ENCODE data around the gene C2CD4D. TPM values are rescaled to one million over a fixed set of nuclear protein-coding genes. Genes with fewer than 3 reads are reported as not detected.

Gene C2CD4D
- 0.12 TPM in 1 of 2 replicates, not detected in the other for total RNA-seq (ENCODE audit: low replicate concordance)

DNA sequence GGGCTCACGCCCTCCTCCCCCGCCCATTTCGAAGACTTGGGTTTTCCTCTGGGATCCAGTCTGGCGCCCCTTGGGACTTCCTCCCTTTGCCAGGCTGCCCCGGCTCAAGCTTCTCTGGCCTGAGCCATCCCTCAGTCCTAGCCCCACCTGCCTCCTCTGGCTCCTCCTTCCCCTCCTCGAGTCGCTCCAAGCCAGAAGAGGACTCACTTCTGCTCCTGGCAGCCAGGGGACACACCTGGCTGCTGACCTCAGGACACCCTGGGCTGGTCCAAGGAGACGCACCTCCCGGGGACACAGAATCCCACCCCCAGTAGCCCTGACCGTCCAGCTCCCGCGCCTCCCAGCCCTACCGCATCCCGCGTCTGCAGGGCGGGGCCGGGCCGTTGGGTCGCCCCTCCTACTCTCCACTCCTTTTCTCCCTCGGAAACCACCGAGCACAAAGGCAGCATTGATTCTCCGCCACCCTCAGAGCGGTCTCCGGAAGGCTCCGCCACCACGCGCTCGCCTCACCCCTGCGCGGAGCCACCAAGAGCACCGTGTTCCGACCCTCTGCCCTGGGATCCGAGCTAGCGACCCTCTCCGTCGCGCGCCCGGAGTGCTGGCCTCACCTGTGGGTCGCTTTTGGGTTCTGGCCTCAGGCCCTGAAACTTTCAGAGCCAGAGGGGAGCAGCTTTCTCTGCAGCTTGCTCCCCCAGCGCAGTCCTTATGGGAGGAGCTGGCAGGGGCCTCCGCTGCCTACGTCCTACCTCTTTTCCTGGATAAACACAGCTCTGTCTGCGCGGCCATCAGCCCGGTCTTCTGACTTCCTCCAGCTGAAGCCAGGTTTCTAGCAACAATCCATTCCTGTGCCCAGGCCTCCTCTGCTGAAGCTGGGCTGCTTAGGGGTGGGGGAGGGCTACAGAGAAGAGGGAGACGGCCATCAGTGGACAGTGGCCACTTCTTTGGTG is at the start of gene C2CD4D:
TSS of gene C2CD4D (minus strand) at position 364 of the 947 bp plus-strand sequence. CDS start 831 bp downstream, outside the sequence.
- H2AFZ ChIP-seq (replicated peaks): peak within 1 kb of the TSS; percentile 84
- H3K79me2 ChIP-seq (ENCODE audit: low read depth): no peaks in the 10 kb centered on the region
- no peaks in the 10 kb centered on the region for H4K20me1 ChIP-seq (ENCODE audit: low read depth)
- no peaks in the 10 kb centered on the region for H3K9me3 ChIP-seq (ENCODE audit: low read depth)
- Mint-ChIP-seq H3K4me1 (peaks cover 23% of the 10 kb centered on the region), H3K27ac (no peak within 1 kb of the TSS), H3K27me3 (ENCODE audit: insufficient read depth, low read depth) (peaks cover 48% of the 10 kb centered on the region), H3K9me3 (peaks cover 6% of the 10 kb centered on the region), H3K4me3 (peak within 1 kb of the TSS; percentile 81), H3K36me3 (no peaks in the 10 kb centered on the region)
- peak within 1 kb of the TSS; percentile 65 for H3K4me2 ChIP-seq
- H3K27ac ChIP-seq: no peak within 1 kb of the TSS
- peaks cover 55% of the 10 kb centered on the region for H3K27me3 ChIP-seq
- H3K9ac ChIP-seq: no peak within 1 kb of the TSS
- DNase-seq (ENCODE audit: low spot score): peak; percentile 81
- peaks cover 7% of the 10 kb centered on the region for H3K4me1 ChIP-seq
- H3K36me3 ChIP-seq: no peaks in the 10 kb centered on the region
- H3K4me3 ChIP-seq: peak within 1 kb of the TSS; percentile 49
- no peak for TF ChIP-seq EZH2phosphoT487 (IDR thresholded peaks at IDR 0.05)
- TF ChIP-seq, protein P1, sequence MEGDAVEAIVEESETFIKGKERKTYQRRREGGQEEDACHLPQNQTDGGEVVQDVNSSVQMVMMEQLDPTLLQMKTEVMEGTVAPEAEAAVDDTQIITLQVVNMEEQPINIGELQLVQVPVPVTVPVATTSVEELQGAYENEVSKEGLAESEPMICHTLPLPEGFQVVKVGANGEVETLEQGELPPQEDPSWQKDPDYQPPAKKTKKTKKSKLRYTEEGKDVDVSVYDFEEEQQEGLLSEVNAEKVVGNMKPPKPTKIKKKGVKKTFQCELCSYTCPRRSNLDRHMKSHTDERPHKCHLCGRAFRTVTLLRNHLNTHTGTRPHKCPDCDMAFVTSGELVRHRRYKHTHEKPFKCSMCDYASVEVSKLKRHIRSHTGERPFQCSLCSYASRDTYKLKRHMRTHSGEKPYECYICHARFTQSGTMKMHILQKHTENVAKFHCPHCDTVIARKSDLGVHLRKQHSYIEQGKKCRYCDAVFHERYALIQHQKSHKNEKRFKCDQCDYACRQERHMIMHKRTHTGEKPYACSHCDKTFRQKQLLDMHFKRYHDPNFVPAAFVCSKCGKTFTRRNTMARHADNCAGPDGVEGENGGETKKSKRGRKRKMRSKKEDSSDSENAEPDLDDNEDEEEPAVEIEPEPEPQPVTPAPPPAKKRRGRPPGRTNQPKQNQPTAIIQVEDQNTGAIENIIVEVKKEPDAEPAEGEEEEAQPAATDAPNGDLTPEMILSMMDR (IDR thresholded peaks at IDR 0.05): no peak
- no peak for TF ChIP-seq EZH2 (IDR thresholded peaks at IDR 0.05)
- H3F3A ChIP-seq (ENCODE audit: low read depth): peaks cover 18% of the 10 kb centered on the region

DNA sequence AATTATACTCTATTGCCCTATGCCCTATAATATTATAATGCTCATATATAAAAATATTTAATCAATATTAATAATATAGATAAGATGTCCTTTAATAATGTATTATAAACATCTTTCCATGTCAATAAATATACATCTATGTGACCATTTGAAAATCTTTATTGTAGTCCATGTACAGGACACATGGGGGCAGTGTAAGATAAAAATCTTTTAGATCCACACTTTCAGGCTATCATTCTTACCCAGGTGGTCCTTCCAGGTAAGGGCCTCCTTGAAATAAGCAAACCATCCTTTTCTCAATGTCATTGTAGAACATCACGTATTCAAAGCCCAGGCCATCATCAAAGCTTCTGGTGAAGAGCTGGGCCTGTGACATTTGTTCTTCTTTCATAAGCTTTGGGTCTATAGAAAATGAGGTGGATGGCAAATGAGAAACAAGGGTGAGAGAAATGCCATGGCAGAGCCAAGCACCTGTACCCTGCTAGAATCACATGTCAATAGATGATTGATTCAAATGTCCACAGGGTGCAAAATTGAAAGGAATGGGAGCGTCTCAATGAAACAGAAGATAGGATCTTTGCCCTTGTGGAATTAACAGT is 49.5 kb upstream of the C2CD4D start:
- peaks cover 2% of the 10 kb centered on the region for H3K27me3 Mint-ChIP-seq (ENCODE audit: insufficient read depth, low read depth)
- no peaks in the 10 kb centered on the region for H3K27me3 ChIP-seq
- H3K9me3 Mint-ChIP-seq: no peaks in the 10 kb centered on the region
- H3K4me1 ChIP-seq: no peaks in the 10 kb centered on the region
- TF ChIP-seq, protein P1 (IDR thresholded peaks at IDR 0.05): peak; percentile 57
- TF ChIP-seq EZH2 (IDR thresholded peaks at IDR 0.05): no peak
- H3K36me3 Mint-ChIP-seq: peaks cover 3% of the 10 kb centered on the region
- no peak overlapping the region for H3K4me3 Mint-ChIP-seq
- no peak overlapping the region for H2AFZ ChIP-seq (replicated peaks)
- no peak overlapping the region for H3K4me2 ChIP-seq
- no peaks in the 10 kb centered on the region for H3K4me1 Mint-ChIP-seq
- H3K27ac Mint-ChIP-seq: no peak overlapping the region
- no peak overlapping the region for H3K4me3 ChIP-seq
- no peak overlapping the region for H3K9ac ChIP-seq
- no peaks in the 10 kb centered on the region for H3K9me3 ChIP-seq (ENCODE audit: low read depth)
- no peaks in the 10 kb centered on the region for H4K20me1 ChIP-seq (ENCODE audit: low read depth)
- H3K79me2 ChIP-seq (ENCODE audit: low read depth): no peaks in the 10 kb centered on the region
- H3F3A ChIP-seq (ENCODE audit: low read depth): no peaks in the 10 kb centered on the region
- peak; percentile 7 for DNase-seq (ENCODE audit: low spot score)
- H3K27ac ChIP-seq: no peak overlapping the region
- H3K36me3 ChIP-seq: no peaks in the 10 kb centered on the region

DNA sequence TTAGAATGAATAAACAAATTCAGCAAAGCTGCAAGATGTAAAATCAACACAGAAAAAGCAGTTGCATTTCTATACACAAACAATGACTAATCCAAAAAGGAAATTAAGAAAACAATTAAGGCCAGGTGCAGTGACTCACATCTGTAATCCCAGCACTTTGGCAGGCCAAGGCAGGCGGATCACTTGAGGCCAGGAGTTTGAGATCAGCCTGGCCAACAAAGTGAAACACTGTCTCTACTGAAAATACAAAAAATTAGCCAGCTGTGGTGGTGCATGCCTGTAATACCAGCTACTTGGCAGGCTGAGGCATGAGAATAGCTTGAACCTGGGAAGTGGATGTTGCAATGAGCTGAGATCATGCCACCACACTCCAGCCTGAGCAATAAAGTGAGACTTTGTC is 47.4 kb upstream of the C2CD4D start:
- Histone ChIP-seq H3K27me3 (no peaks in the 10 kb centered on the region), H3K36me3 (no peaks in the 10 kb centered on the region), H3K79me2 (ENCODE audit: low read depth) (no peaks in the 10 kb centered on the region), H3K4me3 (no peak overlapping the region), H3K9ac (no peak overlapping the region), H3K9me3 (ENCODE audit: low read depth) (no peaks in the 10 kb centered on the region), H3K4me2 (no peak overlapping the region), H3K27ac (no peak overlapping the region), H2AFZ (replicated peaks) (no peak overlapping the region), H3F3A (ENCODE audit: low read depth) (no peaks in the 10 kb centered on the region), H4K20me1 (ENCODE audit: low read depth) (no peaks in the 10 kb centered on the region), H3K4me1 (no peaks in the 10 kb centered on the region)
- DNase-seq (ENCODE audit: low spot score): no peak
- no peak overlapping the region for H3K27ac Mint-ChIP-seq
- H3K4me1 Mint-ChIP-seq: no peaks in the 10 kb centered on the region
- no peak for TF ChIP-seq EZH2phosphoT487 (IDR thresholded peaks at IDR 0.05)
- no peak for TF ChIP-seq EZH2 (IDR thresholded peaks at IDR 0.05)
- TF ChIP-seq, protein P1 (IDR thresholded peaks at IDR 0.05): no peak
- peaks cover 3% of the 10 kb centered on the region for H3K36me3 Mint-ChIP-seq
- H3K9me3 Mint-ChIP-seq: no peaks in the 10 kb centered on the region
- H3K27me3 Mint-ChIP-seq (ENCODE audit: insufficient read depth, low read depth): peaks cover 2% of the 10 kb centered on the region
- no peak overlapping the region for H3K4me3 Mint-ChIP-seq
